GM06990 (cell line): Measurements from ENCODE around the gene HTR6.

Experiments
- DNase-seq: peaks from one replicate; pipeline ENCODE4 v3.0.0-alpha.2; 2011; ENCODE audit not compliant: insufficient read length; ENCODE audit errors: extremely low read depth
- H3K27me3 ChIP-seq: replicated peaks from 2 replicates; pipeline ENCODE4 v1.6.0; 2011; ENCODE audit warnings: low read length; ENCODE audit not compliant: control insufficient read depth, insufficient read depth
- H3K36me3 ChIP-seq: 2 replicates; pipeline ENCODE4 v1.5.1; 2011; ENCODE audit warnings: low read length; ENCODE audit not compliant: control insufficient read depth, insufficient read depth
- H3K4me3 ChIP-seq: replicated peaks from 2 replicates; pipeline ENCODE4 v1.5.1; 2011; ENCODE audit warnings: low read depth, mild to moderate bottlenecking, control low read depth, low read length
- TF ChIP-seq, protein P1 (sequence below): IDR thresholded peaks from 2 replicates; pipeline ENCODE4 v1.5.1; 2011; ENCODE audit warnings: low read length, control low read depth, mild to moderate bottlenecking, inconsistent platforms; ENCODE audit not compliant: insufficient read depth, poor library complexity, severe bottlenecking

HTR6 gene

GRCh38 chr1:19720973-19721372 lies 56.3 kb downstream of the HTR6 start:
- TF ChIP-seq, protein P1, sequence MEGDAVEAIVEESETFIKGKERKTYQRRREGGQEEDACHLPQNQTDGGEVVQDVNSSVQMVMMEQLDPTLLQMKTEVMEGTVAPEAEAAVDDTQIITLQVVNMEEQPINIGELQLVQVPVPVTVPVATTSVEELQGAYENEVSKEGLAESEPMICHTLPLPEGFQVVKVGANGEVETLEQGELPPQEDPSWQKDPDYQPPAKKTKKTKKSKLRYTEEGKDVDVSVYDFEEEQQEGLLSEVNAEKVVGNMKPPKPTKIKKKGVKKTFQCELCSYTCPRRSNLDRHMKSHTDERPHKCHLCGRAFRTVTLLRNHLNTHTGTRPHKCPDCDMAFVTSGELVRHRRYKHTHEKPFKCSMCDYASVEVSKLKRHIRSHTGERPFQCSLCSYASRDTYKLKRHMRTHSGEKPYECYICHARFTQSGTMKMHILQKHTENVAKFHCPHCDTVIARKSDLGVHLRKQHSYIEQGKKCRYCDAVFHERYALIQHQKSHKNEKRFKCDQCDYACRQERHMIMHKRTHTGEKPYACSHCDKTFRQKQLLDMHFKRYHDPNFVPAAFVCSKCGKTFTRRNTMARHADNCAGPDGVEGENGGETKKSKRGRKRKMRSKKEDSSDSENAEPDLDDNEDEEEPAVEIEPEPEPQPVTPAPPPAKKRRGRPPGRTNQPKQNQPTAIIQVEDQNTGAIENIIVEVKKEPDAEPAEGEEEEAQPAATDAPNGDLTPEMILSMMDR, result no peak
- Histone ChIP-seq H3K27me3 (no peaks in the 10 kb centered on the region), H3K36me3 (peaks cover 2% of the 10 kb centered on the region; the same call in 1 of the 2 replicates), H3K4me3 (no peak overlapping the region)
- no peak for DNase-seq

- no peak overlapping the region for H3K4me3 ChIP-seq
- peaks cover 2% of the 10 kb centered on the region for H3K36me3 ChIP-seq
- TF ChIP-seq, protein P1, result no peak
- no peak for DNase-seq
- no peaks in the 10 kb centered on the region for H3K27me3 ChIP-seq
Observed at GRCh38 chr1:19723874-19724273, 59.2 kb downstream of the HTR6 start.

DNA sequence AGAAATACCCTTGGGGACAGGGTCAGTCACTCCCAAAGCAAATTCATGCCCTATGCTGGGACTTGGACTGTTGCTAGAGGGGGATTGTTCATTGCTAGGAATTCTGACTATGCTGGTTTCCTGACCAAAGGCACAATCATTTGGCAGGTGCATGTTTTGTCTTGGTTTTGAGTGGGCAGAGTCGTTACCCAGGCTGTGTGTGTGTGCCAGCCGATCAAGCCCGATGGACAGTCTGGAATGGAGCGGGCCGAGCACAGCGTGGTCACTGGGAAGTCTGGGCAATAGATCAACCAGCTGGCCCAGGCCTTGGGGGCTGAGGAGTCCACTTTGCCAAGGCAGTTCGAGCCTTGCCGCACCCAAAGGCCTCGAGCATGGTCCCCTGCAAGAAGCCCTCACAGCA lies 60.9 kb downstream of the HTR6 start:
- H3K27me3 ChIP-seq, result no peaks in the 10 kb centered on the region
- TF ChIP-seq, protein P1, result no peak
- peaks cover 4% of the 10 kb centered on the region for H3K36me3 ChIP-seq
- DNase-seq, result no peak
- no peak overlapping the region for H3K4me3 ChIP-seq

DNA sequence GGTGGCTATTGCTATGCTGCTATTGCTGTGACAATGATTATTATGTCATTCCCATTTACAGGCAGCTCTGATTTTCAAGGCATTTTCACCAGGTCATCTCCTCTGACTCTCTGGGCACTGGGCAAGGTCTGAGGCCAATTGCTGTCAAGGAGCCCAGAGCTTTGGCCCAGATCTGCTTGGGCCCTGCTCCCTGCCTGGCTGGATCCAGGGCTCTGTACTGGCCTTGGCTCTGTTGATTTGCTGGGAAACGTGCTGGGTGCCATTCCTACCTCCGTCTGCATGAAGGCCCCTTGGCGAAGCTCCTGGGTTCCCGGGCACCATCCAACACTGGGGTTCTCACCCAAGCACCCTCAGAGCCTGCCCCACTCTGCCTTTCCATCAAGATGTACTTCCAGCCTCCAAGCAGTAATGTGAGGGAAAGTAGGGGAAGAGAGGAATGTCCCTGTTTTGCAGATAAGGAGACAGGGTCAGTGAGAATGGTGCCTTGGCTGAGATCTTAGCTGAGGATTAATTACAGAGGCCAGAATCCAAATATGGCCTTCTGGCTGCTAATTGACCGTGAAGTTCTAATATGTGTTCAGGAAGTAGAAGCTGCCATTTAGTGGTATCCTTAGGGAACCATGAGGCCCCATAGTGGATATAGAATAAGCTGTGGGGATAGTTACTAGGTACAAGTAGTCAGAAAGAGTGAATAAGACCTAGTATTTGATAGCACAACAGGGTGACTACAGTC lies 63.9 kb downstream of the HTR6 start:
- Histone ChIP-seq H3K36me3 (peaks cover 4% of the 10 kb centered on the region), H3K27me3 (no peaks in the 10 kb centered on the region), H3K4me3 (no peak overlapping the region)
- DNase-seq, result no peak
- TF ChIP-seq, protein P1, result no peak

GRCh38 chr1:19730232-19730631 lies 65.6 kb downstream of the HTR6 start:
- H3K4me3 ChIP-seq, result no peak overlapping the region
- no peak for DNase-seq
- H3K27me3 ChIP-seq, result no peaks in the 10 kb centered on the region
- TF ChIP-seq, protein P1, result no peak
- H3K36me3 ChIP-seq, result peaks cover 7% of the 10 kb centered on the region
